Stimulated activated CD8-positive, alpha-beta memory T cell treated with anti-CD3 and anti-CD28 coated beads, Interleukin-12 subunit alpha, Interleukin-12 subunit beta, amount 100 ng/mL, for 1 hour (primary cell): ENCODE data around the gene TTBK1.

Experiments
- DNase-seq: peaks from one replicate; pipeline ENCODE4 v3.0.0-alpha.2; 2020; ENCODE audit warnings: low read depth

The TTBK1 gene

GRCh38 chr6:43242908-43243663 is at the start of gene TTBK1:
Gene TTBK1 (plus strand): TSS chr6:43243481. CDS start chr6:43246661, 3,180 bp downstream.
- no peak for DNase-seq

- DNase-seq: no peak
These were observed 49.4 kb upstream of the TTBK1 start for GRCh38 chr6:43193929-43194328.

- DNase-seq: no peak
These were observed 46.9 kb upstream of the TTBK1 start for GRCh38 chr6:43196337-43196736.

GRCh38 chr6:43199912-43200311 is 43.4 kb upstream of the TTBK1 start:
- no peak for DNase-seq

- no peak for DNase-seq
These were observed 42.7 kb upstream of the TTBK1 start for GRCh38 chr6:43200541-43200940.

GRCh38 chr6:43202451-43202850 is 40.8 kb upstream of the TTBK1 start:
- no peak for DNase-seq

GRCh38 chr6:43203029-43203717 is 40.1 kb upstream of the TTBK1 start:
- DNase-seq: no peak

- DNase-seq: no peak
These were observed 39.6 kb upstream of the TTBK1 start for GRCh38 chr6:43203718-43204095.

- no peak for DNase-seq
These were observed 38.8 kb upstream of the TTBK1 start for GRCh38 chr6:43204271-43205105.

DNA sequence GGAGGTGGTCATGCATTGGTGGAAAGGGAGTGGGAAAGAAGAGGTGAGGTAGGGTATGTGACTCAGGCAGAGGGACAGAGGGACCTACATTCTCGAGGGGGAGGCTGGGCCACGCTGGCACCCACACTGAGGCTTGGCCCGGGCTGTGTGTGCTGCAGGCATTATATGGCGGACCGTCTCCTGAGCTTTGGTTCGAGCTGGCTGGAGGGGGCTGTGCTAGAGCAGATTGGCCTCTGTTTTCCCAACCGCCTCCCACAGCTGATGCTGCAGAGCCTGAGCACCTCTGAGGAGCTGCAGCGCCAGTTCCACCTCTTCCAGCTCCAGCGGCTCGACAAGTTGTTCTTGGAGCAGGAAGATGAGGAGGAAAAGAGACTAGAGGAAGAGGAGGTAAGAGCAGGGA is 37.4 kb upstream of the TTBK1 start:
- no peak for DNase-seq

- DNase-seq: no peak
These were observed 36.0 kb upstream of the TTBK1 start for GRCh38 chr6:43207286-43207685.

DNA sequence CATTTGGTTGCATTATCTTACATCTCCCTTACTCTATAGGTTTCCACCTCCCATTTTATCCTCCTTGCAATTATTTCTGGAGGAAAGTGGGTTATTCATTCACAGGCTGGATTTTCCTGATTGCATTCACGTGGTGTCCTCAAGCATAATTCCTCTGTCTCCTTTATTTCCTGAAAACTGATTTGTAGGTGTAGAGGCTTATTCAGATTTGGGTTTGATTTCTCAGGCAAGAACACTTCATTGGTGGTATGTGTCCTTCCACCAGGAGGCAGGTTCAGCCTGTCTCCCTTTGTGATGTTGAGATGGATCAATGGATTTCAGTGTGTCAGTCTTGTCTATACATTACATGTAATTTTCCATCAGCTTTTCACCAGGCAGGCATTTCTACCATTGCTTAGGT is 31.3 kb upstream of the TTBK1 start:
- no peak for DNase-seq

- DNase-seq: no peak
These were observed 29.9 kb upstream of the TTBK1 start for GRCh38 chr6:43213431-43213830.

- no peak for DNase-seq
These were observed 28.2 kb upstream of the TTBK1 start for GRCh38 chr6:43215066-43215465.

DNA sequence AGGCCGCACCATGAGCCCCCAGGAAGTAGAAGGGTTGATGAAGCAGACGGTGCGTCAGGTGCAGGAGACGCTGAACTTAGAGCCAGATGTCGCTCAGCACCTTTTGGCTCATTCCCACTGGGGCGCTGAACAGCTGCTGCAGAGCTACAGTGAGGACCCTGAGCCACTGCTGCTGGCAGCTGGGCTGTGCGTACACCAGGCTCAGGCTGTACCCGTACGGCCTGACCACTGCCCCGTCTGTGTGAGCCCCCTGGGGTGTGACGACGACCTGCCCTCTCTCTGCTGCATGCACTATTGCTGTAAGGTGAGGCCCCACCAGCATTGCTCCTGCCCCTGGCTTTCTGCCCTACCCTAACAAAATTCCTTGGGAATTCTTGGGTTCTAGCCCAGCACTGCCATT is 27.1 kb upstream of the TTBK1 start:
- no peak for DNase-seq

- no peak for DNase-seq
These were observed 25.9 kb upstream of the TTBK1 start for GRCh38 chr6:43217351-43217750.

DNA sequence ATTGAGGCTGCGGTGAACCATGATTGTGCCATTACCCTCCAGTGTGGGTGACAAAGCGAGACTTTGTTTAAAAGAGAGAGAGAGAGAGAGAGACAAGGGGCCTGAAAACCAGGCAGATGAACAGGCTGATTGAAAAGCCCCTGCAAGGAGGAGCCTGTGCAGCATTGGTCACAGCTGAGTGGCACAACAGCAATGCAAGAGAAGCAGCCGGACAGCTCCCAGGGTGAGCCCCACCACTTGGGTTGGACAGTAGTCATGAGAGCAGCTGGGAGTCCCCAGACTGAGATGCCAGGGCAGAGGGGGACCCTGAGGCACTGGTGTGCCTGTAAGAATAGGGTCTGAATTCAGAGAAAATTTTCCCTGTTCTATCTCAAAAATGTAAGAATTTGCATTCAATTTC is 24.2 kb upstream of the TTBK1 start:
- no peak for DNase-seq

GRCh38 chr6:43219814-43220213 is 23.5 kb upstream of the TTBK1 start:
- DNase-seq: no peak

DNA sequence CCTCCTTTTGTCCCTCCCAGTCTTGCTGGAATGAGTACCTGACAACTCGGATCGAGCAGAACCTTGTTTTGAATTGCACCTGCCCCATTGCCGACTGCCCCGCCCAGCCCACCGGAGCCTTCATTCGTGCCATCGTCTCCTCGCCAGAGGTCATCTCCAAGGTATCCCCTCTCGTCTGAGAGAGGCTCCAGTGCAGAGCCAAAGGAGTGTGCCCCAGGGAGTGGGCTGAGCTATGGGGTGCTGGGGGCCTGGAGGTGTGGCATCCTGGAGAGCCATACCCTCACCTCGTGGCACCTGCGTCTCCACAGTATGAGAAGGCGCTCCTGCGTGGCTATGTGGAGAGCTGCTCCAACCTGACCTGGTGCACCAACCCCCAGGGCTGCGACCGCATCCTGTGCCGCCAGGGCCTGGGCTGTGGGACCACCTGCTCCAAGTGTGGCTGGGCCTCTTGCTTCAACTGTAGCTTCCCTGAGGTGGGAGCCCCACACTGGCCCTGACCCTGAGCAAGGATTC is 22.8 kb upstream of the TTBK1 start:
- DNase-seq: no peak

DNA sequence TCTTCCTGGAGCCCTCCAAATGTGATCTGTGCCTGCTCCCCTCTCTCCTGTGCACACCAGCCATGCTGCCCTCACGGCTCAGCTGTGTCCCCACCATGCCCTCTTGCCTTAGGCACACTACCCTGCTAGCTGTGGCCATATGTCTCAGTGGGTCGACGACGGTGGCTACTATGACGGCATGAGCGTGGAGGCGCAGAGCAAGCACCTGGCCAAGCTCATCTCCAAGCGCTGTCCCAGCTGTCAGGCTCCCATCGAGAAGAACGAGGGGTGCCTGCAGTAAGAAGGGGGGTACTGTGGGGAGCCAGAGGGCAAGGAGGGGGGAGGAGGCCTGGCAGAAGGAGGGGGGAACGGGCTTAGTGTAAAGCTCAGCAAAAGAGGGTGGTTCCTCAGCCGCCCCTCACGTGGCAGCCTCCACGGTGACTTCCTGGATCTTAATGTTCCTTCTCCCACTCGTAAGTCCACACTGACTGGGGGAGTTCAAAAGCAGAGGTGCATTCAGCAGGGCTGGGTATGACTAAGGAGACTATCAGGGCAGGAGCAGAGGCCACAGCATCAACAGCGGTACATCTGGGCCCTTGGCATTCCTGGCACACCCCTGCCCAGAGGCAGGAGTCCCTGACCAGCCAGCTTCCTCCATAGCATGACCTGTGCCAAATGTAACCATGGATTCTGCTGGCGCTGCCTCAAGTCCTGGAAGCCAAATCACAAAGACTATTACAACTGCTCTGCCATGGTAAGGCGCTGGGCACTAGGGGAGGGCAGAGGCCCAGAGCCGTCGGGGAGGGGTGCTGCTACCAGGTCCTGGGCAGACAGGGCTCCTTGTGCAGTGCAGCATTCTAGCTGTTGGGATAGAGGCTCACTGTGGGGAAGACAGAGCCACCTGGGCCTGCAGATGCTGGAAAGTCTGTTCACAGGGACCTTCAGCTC is 22.0 kb upstream of the TTBK1 start:
- no peak for DNase-seq

- DNase-seq: no peak
These were observed 20.7 kb upstream of the TTBK1 start for GRCh38 chr6:43222418-43223059.
